K562 (cell line): ENCODE measurements around the gene BRDT. TPM values are rescaled to one million over a fixed set of nuclear protein-coding genes. Genes with fewer than 3 reads are reported as not detected.

Source experiments
- ATAC-seq: fragments of 200-7000 bp; cut with Tn5 transposase; 3 replicates; pipeline ENCODE4 v1.9.1; 2020; ENCODE audit warnings: moderate library complexity
- BruUV-seq: library from RNA; stranded (reverse); fragments of 400-500 nt; replicated peaks from 2 replicates; lab custom pipeline; 2021; lab: Mats Ljungman, UMichigan
- CTCF ChIA-PET: fragments of 300-600 bp; formaldehyde crosslinking; extraction: SDS; loops from one replicate; lab custom pipeline; 2021; ENCODE audit warnings: low intra/inter-chr PET ratio; lab: Yijun Ruan, JAX
- POLR2A ChIA-PET: fragments of 300-600, 350-650 bp; sonication (Branson Sonifier 250); formaldehyde crosslinking; extraction: SDS; loops from one replicate; lab custom pipeline; 2021; ENCODE audit warnings: antibody characterized with exemption, inconsistent platforms; lab: Yijun Ruan, JAX
- DNase-seq, 4 experiments: peaks; one replicate each; pipeline versions ENCODE4 v3.0.0 to v3.0.0-alpha.2; 2011 to 2018; ENCODE audit warnings: low spot score in 3 of 4, mixed read lengths in 3 of 4; ENCODE audit errors: extremely low read depth in 1 of 4
- FAIRE-seq: peaks from 2 replicates; lab custom pipeline; 2011; peaks lifted over from hg19 to GRCh38; lab: Jason Lieb, UNC
- H2AFZ ChIP-seq: 2 replicates; pipeline ENCODE4 v1.6.0; 2011; ENCODE audit warnings: low read depth, low read length, control low read depth, inconsistent platforms
- H3K27ac ChIP-seq: fragments of 200-600 bp; 3 replicates; pipeline ENCODE4 v1.8.0; 2011; ENCODE audit warnings: low read depth, mild to moderate bottlenecking, control low read depth, inconsistent platforms, low read length, moderate library complexity, mixed read lengths; ENCODE audit errors: extremely low read depth
- H3K27me3 ChIP-seq, 2 experiments: fragments of 300-600 bp in 1 of 2; 2 replicates in 1 of 2; 3 replicates in 1 of 2; pipeline versions ENCODE4 v1.6.0 to v1.8.0; 2011; ENCODE audit warnings: inconsistent platforms in 2 of 2, low read length in 2 of 2, mild to moderate bottlenecking in 1 of 2, mixed read lengths in 1 of 2, moderate library complexity in 1 of 2; ENCODE audit not compliant: control insufficient read depth in 2 of 2, insufficient read depth in 2 of 2
- H3K36me3 ChIP-seq: fragments of 300-600 bp; 3 replicates; pipeline ENCODE4 v1.8.0; 2011; ENCODE audit warnings: mild to moderate bottlenecking, low read length, inconsistent platforms; ENCODE audit not compliant: control insufficient read depth, insufficient read depth
- H3K4me1 ChIP-seq, 2 experiments: fragments of 200-600 bp in 1 of 2; replicated peaks in 1 of 2; 2 replicates in 1 of 2; 3 replicates in 1 of 2; pipeline versions ENCODE4 v1.5.1 to v1.8.0; 2011; ENCODE audit warnings: inconsistent platforms in 2 of 2, low read length in 2 of 2, mild to moderate bottlenecking in 1 of 2, mixed read lengths in 1 of 2, moderate library complexity in 1 of 2; ENCODE audit not compliant: control insufficient read depth in 2 of 2, insufficient read depth in 2 of 2
- H3K4me2 ChIP-seq: 2 replicates; pipeline ENCODE4 v1.6.1; 2011; ENCODE audit warnings: low read length, control low read depth, inconsistent platforms, mixed read lengths; ENCODE audit not compliant: insufficient read depth
- H3K4me3 ChIP-seq: fragments of 200-600 bp; sonication (generic), shearing (Covaris generic); 2 replicates; pipeline ENCODE4 v1.5.1; 2016; ENCODE audit warnings: control low read depth, inconsistent platforms
- H3K79me2 ChIP-seq: fragments of 200-600 bp; 3 replicates; pipeline ENCODE4 v1.8.0; 2011; ENCODE audit warnings: low read length, inconsistent platforms; ENCODE audit not compliant: control insufficient read depth, insufficient read depth
- H3K9ac ChIP-seq, 2 experiments: 2 replicates each; pipeline versions ENCODE4 v1.6.0 to v1.6.1; 2011; ENCODE audit warnings: low read depth in 2 of 2, low read length in 2 of 2, control low read depth in 1 of 2, inconsistent platforms in 1 of 2, mild to moderate bottlenecking in 1 of 2, mixed read lengths in 1 of 2; ENCODE audit not compliant: insufficient read depth in 1 of 2
- H3K9me1 ChIP-seq: one replicate; pipeline ENCODE4 v1.6.0; 2011; ENCODE audit warnings: inconsistent platforms, mild to moderate bottlenecking, low read length, moderate library complexity; ENCODE audit not compliant: control insufficient read depth, insufficient read depth
- H3K9me3 ChIP-seq: replicated peaks from 2 replicates; pipeline ENCODE4 v1.5.1; 2011; ENCODE audit warnings: low read depth, low read length, inconsistent platforms; ENCODE audit not compliant: control insufficient read depth, insufficient read depth
- H4K20me1 ChIP-seq: replicated peaks from 2 replicates; pipeline ENCODE4 v1.6.1; 2011; ENCODE audit warnings: low read length, inconsistent platforms, mixed read lengths; ENCODE audit not compliant: control insufficient read depth, insufficient read depth
- CEBPG ChIP-seq, 3 experiments: fragments of 200-800 bp in 1 of 3; sonication (Bioruptor generic) in 1 of 3; sonication (generic) in 1 of 3; formaldehyde crosslinking in 1 of 3; IDR thresholded peaks in 2 of 3; conservative IDR thresholded peaks in 1 of 3; 2 replicates each; pipeline versions ENCODE4 v1.6.1 to v1.8.0; 2016 to 2022; ENCODE audit warnings: missing compliant biosample characterization in 2 of 3, missing genetic modification characterization in 2 of 3, mild to moderate bottlenecking in 1 of 3, missing genetic modification reagents in 1 of 3
- ELF4 ChIP-seq: fragments of 450-650 bp; formaldehyde crosslinking; IDR thresholded peaks from 2 replicates; pipeline ENCODE4 v1.4.0; 2022; ENCODE audit warnings: missing genetic modification characterization
- POLR2B ChIP-seq: fragments of 450-650 bp; IDR thresholded peaks from 2 replicates; pipeline ENCODE4 v1.6.1; 2018; ENCODE audit warnings: low read depth; ENCODE audit not compliant: partially characterized antibody
- ZFP36 ChIP-seq: fragments of 150-350 bp; IDR thresholded peaks from 2 replicates; pipeline ENCODE4 v1.6.1; 2018; ENCODE audit warnings: low read length, low read depth; ENCODE audit not compliant: partially characterized antibody
- WGBS: fragments of 100-300 bp; shearing (Covaris generic); methylation state at CpG from one replicate; pipeline ENCODE4 v1.1.6; 2016; ENCODE audit warnings: low coverage, mixed read lengths; ENCODE audit not compliant: insufficient coverage; ENCODE audit errors: missing lambda C conversion rate; 5-methylcytosine and 5-hydroxymethylcytosine counted together
- in situ Hi-C: fragments of 300-500 bp; cut with MboI; formaldehyde crosslinking; loops from 4 replicates; pipeline ENCODE4 v1.15.0; 2018; ENCODE audit warnings: inconsistent platforms, mixed read lengths
- intact Hi-C: fragments of 100-400 bp; cut with micrococcal nuclease; formaldehyde crosslinking; loops from 2 replicates; pipeline ENCODE4 v1.14.2; 2022
- polyA plus RNA-seq, 8 experiments: library from polyadenylated mRNA; depleted of rRNA in 4 of 8; stranded (reverse) in 5 of 8; unstranded in 3 of 8; fragments of >200 nt; fragmentation: Nextera tagmentation in 2 of 8; fragmentation: Illumina TruSeq in 1 of 8; extraction: Ambion mirVana in 2 of 8; extraction: Trizol in 1 of 8; gene quantifications; 2 replicates each; pipeline versions ENCODE4 v1.2.1 to v1.2.3, GENCODE V29; 2011 to 2014; ENCODE audit warnings: inconsistent platforms in 1 of 8, missing spikeins in 1 of 8
- total RNA-seq, 7 experiments: library from RNA; depleted of rRNA in 6 of 7; stranded (reverse); fragments of >200 nt in 6 of 7; fragmentation: Illumina TruSeq in 2 of 7; extraction: Trizol in 2 of 7; gene quantifications; 2 replicates each; pipeline versions ENCODE4 v1.2.1 to v1.2.3, GENCODE V29; 2011 to 2021; ENCODE audit warnings: low replicate concordance in 1 of 7
- TF ChIP-seq, protein P1 (sequence below): fragments of 450-650 bp; formaldehyde crosslinking; IDR thresholded peaks from 2 replicates; pipeline ENCODE4 v1.4.0; 2022; ENCODE audit warnings: mild to moderate bottlenecking, moderate library complexity

Gene BRDT
- total and polyA plus RNA-seq, 9 of the 15 experiments (the other 6 are each of a cell fraction or from before 2014, with no cell fraction given): 0.01 TPM; not detected in 8

DNA sequence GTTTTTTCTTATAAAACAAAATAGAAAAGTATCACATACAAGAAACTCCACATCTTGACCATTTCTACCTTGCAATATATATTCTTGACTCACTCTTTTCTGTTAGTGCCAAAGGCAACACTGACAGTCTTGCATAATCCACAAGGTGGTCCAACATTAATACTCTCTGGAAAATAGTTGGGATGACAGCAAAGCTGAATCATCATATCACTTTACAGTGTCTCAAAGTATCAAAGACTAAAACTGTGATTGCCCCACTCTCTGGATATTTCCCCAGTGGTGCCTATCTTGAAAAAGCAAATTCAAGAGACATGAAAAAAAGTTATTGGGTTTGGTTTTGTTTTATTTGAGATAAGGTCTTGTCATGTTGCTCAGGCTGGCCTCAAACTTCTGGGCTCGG, 48.6 kb upstream of the BRDT start:
- no peak overlapping the region for H2AFZ ChIP-seq
- TF ChIP-seq ZFP36 (no peak), CEBPG (CRISPR knock-in tag; IDR thresholded peaks at IDR 0.05) (no peak), CEBPG (tag; conservative IDR thresholded peaks at IDR 0.05 in 1 of 2, IDR thresholded peaks at IDR 0.05 in 1 of 2) (0 out of 4 replicates have a peak, but pooled peaks of 1 of the 2 experiments have one; percentile 8), POLR2B (no peak), ELF4 (CRISPR knock-in tag) (no peak)
- TF ChIP-seq, protein P1, sequence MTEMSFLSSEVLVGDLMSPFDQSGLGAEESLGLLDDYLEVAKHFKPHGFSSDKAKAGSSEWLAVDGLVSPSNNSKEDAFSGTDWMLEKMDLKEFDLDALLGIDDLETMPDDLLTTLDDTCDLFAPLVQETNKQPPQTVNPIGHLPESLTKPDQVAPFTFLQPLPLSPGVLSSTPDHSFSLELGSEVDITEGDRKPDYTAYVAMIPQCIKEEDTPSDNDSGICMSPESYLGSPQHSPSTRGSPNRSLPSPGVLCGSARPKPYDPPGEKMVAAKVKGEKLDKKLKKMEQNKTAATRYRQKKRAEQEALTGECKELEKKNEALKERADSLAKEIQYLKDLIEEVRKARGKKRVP (CRISPR knock-in tag): no peak
- TF ChIP-seq, all 486 proteins: peak for 1
- intact Hi-C loops (no loop called here), in situ Hi-C loops (no loop called here)
- Histone ChIP-seq H3K4me1 (peaks cover 0 to 3% of the 10 kb centered on the region in 2 experiments; a peak in 1 of 5 replicates), H3K4me2 (no peak overlapping the region), H3K9me3 (no peaks in the 10 kb centered on the region), H3K36me3 (peaks cover 5% of the 10 kb centered on the region; the same call in 1 of the 3 replicates), H3K27me3 (no peaks in the 10 kb centered on the region), H3K27ac (no peak overlapping the region), H3K9me1 (no peaks in the 10 kb centered on the region), H3K4me3 (no peak overlapping the region), H3K79me2 (peaks cover 37% of the 10 kb centered on the region), H3K9ac (no peak overlapping the region), H4K20me1 (no peaks in the 10 kb centered on the region; the same call in 1 of the 2 replicates)
- no peak for ATAC-seq
- ChIA-PET CTCF (no interaction called here), POLR2A (interaction anchor here (0.6 kb wide), 1 partner anchor 21 kb away, joined by 3 read pairs; no protein-coding TSS in a partner anchor)
- 45% methylated on average over 1 of the region's 1 CpG for WGBS
- DNase-seq: no peak
- no TSS peak for BruUV-seq
- FAIRE-seq: no peak
